HG02852 (cell line): ENCODE data around the gene COL27A1.

Experiments used
- ATAC-seq: cut with Tn5 transposase; IDR thresholded peaks from one replicate; pipeline ENCODE4 v1.9.1; 2021; ENCODE audit warnings: mild to moderate bottlenecking, moderate library complexity; ENCODE audit not compliant: unreplicated experiment

The COL27A1 gene

DNA sequence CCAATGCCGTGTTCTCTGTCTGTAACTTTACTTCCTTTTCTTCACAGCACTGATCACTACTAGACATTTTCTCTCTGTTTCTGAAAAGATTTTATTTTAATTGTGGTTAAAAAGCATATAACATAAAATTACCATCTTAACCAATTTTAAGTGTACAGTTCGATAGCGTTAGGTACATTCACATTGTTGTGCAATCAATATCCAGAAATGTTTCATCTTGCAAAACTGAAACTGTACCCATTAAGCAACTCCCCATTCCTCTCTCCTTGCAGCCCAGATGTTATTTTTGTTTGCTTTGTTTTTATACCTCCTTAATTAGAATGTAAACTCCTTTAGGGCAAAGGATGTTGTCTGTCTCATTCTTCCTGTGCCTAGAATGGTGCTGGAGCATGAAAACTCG lies 47.5 kb downstream of the COL27A1 start:
- no peak for ATAC-seq

DNA sequence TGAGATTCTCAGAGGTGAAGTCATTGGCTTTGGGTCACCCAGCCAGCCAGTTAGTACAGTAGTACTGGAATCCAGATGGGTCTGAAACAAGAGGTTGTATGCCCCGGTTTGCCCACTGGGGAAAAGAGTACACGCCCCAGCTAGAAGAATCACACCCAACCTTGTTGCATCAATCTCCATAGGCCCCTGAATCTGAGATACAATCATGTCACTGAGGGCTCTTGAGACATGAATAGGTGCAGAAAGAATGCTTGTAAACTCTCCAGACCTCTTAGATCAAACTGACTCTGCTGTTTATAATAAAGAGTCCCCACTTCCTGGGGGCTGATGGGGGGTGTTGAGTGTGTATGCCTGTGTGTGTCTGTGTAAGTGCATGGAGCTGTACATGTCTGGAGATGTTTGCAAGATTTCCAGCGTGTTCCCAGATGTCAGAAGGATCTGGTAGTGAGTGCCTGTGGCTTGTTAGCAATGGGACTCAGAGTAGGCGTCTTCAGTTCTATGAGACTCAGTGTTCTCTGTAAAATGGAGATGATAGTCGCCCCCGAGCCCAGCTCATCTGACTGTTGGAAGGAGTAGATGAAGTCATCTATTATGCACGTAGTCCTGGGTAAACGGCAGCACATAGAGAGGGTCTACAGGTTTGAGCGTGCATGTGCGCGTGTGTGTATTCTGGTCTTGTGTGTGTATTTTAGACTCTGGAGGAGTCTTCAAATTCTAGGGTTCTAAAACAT lies 48.2 kb downstream of the COL27A1 start:
- no peak for ATAC-seq

DNA sequence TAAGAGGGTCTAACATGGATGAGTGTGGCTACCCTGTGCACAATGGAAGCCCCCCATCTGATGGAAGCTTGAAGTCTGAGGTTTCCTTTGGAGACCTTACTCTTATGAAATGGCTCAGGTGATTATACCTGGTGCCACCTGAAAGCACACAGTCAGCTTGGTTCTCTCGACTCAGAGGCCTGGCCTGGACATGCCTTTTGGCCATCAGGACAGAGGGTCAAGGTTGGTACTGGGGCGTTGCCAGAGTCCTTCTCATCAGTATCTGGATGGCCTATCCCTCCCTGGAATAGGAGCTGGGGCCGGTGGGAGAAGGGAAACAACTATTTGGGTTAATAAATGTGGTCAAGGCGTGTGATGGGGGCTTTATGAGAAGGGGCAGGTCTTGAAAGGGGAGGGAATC lies 48.9 kb downstream of the COL27A1 start:
- no peak for ATAC-seq

DNA sequence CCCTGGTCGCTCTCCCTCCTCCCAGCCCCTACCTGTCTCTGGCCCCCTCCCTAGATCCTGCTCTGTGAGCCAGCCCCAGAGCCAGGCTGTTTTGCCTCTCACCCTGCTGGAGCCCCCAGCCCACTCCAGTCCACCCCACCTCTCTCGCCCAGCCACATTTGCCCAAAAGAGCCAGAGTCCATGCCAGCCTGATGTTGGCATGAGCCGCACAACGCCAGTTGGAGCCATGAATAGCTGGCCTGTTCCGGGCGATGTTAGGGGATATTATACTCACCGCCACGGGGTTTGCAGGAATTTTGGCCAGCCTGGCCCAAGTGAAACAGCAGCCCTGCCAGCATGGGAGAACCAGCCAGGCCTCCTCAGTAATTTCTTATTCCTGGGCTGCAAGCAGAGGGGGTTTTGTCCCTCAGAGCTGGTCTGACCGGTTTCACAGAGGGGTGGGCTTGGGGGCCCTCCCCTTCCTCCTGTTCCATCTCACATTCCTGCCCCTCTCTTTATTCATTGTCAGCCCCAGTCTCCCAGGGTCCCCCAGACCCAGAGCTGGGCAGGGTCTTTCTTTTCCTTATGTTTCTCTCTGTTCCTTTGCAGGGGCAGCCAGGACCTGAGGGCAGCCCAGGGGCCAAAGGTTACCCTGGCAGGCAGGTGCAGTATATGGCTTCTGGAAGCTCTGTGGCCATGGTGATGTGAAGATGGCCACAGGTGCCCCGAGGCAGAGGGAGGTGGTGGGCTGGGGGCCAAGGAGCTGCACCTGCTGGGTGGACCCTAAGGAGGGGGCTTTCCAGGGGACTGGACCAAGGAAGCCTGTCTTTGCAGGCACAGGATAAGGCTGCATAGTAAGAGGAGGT lies 50.1 kb downstream of the COL27A1 start:
- no peak for ATAC-seq

DNA sequence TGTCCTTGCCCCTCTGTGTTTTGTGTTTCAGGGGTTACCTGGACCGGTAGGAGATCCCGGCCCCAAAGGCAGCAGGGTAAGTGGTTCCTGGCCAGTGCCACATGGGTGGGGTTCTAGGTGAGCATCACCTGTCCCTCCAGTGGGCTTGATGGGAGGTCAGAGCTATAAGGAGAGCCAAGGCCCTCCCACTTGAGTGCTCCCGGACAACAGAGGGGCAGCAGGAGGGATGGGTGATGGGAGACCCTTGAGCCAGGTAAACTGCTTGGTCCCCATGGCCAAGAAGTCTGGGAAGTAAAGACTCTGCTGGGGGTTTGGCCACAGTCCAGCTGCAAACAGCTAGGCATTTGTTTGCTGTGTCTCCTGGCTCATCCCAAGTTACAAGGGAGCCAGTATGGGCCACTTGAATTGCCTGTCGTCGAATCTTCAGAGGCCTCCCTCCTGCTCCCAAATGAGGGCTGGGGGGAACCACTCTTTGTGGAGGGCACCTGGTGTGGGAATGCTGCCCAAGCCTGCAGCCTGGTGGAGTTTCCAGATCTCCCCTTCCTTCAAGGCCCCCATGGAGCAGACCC lies 51.0 kb downstream of the COL27A1 start:
- no peak for ATAC-seq

DNA sequence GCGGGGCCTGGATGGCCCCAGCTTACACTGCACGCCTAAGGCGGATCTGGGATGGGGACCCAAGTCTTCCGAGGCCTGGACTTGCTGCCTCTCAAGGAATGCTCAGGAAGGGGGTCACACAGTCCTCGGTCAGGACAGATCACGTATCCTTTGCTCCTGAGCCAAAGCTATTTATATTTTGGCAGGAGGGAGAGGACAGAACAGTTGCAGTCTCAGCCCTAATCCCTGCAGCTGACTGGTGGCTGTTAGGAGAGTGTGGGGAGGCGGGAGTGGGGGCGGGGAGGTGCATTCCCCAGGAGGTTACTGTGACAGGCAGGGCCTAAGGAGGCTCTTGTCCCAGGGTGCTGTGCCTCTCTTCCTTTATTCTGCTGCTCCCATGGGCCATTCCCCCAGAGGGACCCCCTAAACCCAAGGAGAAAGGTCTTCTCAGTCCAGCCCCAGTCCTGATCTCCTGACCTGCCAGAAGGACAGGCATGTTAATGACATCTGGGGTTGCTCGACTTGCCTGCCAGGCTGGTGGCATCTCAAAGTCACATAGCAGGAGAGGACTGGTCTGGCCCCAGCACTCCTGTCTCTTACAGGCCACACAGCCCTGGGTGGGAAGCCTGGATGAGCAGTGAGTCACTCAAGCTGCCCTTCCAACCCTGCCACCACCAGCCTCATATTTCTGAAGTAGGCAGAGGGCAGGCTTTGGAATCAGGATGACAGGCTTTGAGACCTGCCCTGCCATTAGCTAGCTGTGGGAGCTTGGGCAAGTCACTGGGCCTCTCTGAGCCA lies 51.9 kb downstream of the COL27A1 start:
- ATAC-seq: no peak

DNA sequence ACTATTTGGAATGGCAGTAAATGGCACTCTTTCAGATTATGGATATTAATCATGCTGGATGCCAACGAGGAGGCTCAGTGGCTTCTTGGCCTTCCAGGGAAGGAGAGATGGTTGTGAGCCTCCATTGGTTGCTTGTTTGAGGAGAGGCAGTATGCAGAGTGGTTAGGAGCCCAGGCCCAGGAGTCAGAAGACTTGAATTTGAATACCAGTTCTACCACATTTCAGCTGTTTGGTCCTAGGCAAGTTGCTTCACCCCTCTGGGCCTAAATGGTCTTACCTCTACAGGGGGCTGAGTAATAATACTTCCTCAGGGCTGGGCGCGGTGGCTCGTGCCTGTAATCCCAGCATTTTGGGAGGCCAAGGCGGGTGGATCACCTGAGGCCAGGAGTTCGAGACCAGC lies 52.5 kb downstream of the COL27A1 start:
- ATAC-seq: no peak

DNA sequence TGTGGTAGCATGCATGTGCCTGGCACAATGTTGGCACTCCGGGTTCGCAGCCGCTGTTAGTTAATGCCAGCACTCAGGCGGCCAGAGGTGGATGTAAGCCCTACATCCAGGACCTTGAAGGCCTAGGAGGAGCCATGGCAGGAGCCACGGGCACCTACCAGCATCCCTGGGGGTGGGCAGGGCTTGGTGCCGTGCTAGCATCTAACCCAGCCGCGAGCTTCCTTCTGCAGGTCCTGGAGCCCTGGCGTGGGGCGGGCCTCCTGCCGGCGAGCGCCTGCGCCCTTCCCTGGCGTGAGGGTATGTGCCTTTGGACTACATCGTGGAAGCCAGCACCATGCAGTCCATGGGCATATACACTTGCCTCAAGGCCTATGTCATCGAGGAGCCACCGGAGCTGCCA lies 53.8 kb downstream of the COL27A1 start:
- ATAC-seq: no peak

DNA sequence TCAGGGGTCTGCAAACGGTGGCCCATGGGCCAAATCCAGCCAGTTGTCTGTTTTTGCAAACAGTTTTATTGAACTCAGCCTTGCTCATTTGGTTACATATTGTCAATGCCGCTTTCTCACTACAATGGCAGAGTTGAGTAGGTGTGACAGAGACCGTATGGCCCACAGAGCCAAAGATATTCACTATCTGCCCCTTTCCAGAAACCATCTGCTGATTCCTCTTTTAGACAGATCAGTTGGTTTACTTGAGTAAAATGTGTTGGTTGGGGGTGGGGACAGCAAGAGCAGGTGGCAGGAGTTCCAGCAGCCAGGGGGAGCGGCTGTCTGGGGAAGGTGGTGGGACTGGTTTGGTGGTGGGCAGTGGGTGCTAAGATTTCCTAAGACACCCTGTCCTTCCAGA lies 54.8 kb downstream of the COL27A1 start:
- ATAC-seq: no peak

DNA sequence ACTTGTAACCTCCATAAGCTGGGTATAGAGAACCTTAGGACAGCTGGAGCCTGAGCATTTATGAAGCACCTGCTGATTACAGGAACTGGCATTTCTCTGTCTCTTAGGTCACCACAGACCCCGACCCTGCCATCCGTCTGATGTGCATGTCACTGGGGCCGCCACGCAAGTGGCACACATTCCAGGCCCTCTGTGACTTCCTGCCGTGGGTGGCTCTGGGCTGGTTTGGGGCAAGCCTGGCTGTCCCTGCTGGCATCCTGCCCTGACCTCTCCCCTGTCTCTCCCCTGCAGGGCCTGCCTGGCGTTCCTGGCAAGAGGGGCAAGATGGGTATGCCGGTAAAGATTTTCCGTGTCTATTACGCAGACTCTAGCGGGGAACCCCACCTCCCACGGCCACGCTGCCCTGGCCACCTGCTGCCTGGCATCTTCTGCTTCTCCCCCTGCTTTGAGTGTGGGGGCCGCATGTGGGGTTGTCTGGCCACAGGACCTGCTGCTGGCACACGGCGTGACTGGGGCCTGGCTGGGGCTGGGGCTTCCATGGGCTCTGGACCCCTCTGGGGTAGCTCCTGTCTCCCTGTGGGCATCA lies 55.4 kb downstream of the COL27A1 start:
- no peak for ATAC-seq

DNA sequence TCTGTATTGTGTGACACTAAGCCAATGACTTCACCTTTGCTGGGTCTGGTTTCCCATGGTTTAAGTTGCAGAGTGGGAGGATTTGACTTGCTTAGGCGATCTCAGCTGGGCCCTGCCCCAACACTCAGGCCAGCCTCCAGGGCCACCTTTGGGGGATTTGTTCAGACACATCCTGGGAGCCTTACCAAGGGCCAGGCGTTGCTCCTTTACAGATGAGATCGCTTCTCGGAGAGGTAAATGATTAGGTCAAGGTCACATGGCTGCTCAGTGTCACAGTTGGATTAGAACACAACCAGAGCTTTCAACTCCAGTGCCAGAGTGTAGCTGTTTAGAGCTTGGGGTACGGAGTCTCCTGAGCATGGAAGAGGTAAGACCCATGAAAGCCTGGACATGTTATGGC lies 57.5 kb downstream of the COL27A1 start:
- no peak for ATAC-seq

DNA sequence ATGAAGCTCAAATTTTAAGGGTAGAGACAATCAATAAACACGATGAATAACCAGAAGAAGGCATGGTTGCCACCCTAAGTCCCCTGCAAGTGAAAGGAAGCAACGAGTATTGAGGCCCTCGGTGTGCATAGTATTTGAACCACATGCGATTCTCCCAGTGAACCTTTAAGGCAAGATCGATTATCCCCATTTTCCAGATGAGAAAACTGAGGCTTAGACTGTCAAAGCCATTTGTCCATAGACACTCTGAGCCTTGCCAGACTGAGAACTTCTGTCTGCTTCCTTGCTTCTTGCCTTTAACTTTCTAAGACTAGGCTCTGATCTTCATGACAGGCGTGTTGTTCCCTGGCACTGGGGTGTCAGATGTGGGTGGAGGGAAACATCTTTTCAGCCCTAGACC lies 58.2 kb downstream of the COL27A1 start:
- ATAC-seq: no peak

DNA sequence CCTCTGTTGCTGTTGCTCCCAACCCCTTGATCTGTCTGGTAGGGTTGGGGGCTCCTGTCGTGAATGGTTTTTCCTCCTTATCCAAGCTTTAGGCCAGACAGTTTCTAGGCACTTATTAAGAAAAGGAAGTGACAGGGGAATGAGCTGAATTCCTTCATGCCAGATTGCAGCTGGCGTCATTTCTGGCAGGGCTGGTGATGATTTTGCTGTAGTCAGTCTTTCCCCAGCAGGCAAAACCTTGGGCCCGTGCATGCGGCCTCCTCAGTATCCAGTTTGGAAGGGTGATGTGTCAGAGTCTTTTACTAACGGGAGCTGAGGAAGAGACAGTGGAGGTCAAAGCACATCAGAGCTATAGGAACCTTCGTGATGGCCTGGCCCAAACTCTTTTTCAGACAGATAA lies 58.8 kb downstream of the COL27A1 start:
- no peak for ATAC-seq

DNA sequence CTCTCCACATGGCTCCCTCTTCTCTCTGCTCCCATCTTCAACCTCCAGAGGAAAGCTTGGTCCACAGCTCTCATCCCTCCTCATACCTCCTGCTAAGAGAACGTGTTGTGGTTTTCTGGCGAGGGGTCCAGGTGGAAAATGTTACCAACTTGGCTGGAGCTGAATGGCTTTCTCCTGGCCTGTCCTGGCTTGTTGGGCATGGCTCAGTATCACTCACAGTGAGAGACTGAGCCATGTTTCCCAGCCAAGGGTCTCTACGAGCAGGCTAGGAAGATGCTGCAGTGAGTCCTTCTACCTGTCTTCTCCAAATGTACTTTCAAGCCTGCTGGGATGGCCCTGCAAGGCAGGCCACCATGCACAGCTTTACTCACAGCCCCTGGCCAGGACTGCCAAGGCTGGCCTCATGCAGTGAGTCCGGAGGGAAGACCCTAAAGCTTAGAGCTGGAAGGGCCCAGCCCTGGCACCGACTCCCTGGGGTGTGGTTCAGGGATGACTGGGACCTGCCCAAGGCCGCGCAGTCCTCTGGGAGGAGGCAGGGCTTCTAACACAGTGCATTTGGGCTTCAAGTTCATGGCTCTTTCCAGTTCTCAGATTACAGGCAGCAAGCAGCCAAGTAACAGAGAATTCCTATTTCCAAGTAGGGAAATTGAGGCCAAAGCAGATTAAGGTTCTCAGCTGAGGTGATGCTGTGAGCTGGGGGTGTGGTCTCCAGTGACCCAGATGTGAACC lies 59.5 kb downstream of the COL27A1 start:
- ATAC-seq: no peak

DNA sequence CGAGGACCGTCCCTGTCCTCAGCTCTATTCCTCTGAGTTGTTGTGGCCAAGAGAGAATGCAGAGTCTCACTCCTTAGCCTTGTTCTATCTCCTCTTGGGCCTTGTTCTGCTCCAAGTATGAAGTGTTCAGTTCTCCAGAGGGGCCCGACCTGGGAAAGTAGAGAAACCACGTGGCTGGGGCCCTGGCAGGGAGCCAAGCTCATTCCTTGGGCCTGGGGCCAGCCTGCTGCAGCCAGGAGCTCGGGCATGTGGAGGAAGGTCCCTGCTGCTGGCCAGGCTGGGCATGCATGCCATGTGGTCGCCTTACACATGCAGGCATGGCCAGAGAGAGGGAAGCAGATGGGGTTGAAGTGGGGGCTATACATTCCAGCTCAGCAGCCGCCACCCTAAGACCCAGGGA lies 60.7 kb downstream of the COL27A1 start:
- ATAC-seq: no peak

DNA sequence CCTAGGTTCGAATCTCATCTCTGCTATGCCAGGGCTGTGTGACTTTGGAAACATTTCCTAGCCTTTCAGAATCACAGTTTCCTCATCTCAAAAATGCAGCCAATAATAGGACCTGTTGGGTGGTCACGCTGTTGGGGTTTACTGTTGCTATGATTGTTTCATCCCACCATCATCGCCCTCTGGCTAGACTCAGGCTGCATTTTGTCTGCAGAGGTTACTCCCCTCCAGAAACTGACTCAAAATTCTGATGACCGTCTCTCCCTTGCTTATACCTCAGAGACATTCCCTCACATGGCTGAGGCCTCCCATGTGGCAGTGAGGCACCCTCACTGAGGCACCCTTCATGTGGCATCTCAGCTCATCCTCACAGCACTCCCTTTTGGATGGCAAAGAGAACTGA lies 61.6 kb downstream of the COL27A1 start:
- no peak for ATAC-seq

DNA sequence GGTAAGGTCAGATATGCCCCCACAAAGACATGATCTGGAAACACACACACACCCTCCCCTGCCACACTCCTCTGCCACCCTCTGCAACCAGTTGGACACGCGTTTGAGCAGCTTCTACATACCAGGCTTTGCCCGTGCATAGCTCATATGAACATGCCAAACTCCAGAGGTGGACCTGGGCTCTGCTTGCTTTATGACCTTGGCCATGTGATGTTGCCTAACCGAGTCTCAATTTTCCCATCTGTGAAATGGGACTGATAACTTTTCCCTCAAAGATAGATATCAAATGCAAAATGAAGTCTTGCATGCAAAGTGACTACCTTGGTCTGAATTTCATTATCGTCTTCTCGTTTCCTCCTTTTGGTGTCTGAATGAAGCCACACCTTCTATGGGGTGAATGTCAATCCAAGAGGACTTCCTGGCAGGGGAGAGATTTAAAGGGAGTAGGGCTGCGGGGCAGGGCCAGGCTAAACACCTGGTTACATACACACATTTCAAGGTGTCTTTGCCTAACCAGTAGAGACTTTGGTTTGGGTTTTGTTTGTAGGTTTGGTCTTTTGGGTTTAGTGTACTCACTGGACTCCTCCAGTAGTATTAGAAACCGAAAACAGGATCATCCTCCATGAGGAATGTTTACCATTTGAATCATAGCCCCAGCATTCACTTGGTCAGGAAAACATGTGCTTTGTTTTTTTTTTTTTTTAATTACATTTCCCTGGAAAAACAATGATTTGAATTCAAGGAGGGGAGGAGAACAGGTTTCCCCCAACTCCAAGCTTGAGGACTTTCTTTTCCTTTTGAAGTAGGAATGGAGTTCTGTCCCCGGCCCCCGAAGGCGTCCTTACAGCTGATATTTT lies 63.2 kb downstream of the COL27A1 start:
- ATAC-seq: no peak

DNA sequence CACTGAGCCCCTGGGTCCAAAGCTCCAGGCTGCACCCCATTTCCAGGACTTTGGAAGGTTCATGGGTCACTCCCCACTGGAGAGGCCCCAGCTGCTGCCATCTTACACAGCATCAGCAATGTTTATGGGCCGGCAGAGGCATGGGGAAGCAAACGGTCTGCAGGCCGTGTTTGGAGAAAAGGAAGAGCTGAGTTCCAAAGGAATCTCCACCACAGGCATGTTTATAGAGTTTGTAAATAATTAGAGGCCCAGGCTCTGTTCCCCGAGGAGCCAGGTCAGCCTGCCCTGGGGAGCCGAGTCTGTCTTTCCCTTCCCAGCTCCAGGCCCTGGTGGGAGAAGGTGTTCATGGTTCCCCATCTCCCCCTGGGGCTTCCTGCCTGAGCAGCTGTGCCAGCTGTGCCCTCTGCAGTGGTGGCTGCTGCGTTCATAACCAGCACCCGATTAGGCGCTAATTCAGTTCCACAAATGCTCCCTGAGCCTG lies 64.8 kb downstream of the COL27A1 start:
- ATAC-seq: no peak
